Stimulated activated naive B cell treated with anti-CD40 and anti-IgM and Interleukin-4, amounts not matched to agents 10 μg/mL and 1 μg/mL and 100 μg/mL, for 72 hours (primary cell): ENCODE measurements around the gene CPLX3.

Experiments used
- ATAC-seq, 2 donors: fragments of 150-1000 bp; cut with Tn5 transposase; replicated peaks; 2 replicates each; pipeline ENCODE4 v1.10.0; 2021; ENCODE audit warnings: moderate library complexity in 1 of 2
- DNase-seq: peaks from one replicate; pipeline ENCODE4 v3.0.0; 2021
- H3K27ac Mint-ChIP-seq: one replicate; pipeline ENCODE4 v1.8.0; 2022; ENCODE audit warnings: mild to moderate bottlenecking, mixed read lengths
- H3K27me3 Mint-ChIP-seq, 2 donors: one replicate each; pipeline ENCODE4 v1.8.0; 2022; ENCODE audit warnings: mixed read lengths in 2 of 2
- H3K36me3 Mint-ChIP-seq, 2 donors: one replicate each; pipeline ENCODE4 v1.8.0; 2022; ENCODE audit warnings: mixed read lengths in 2 of 2, mild to moderate bottlenecking in 1 of 2
- H3K4me1 Mint-ChIP-seq, 2 donors: one replicate each; pipeline ENCODE4 v1.8.0; 2022; ENCODE audit warnings: mixed read lengths in 2 of 2, mild to moderate bottlenecking in 1 of 2
- H3K4me3 Mint-ChIP-seq, 2 donors: one replicate each; pipeline ENCODE4 v1.8.0; 2022; ENCODE audit warnings: mild to moderate bottlenecking in 2 of 2, mixed read lengths in 2 of 2, moderate library complexity in 1 of 2
- H3K9me3 Mint-ChIP-seq, 2 donors: one replicate each; pipeline ENCODE4 v1.8.0; 2022; ENCODE audit warnings: mixed read lengths in 2 of 2, mild to moderate bottlenecking in 1 of 2

CPLX3 gene

GRCh38 chr15:74867466-74868038 is 41.1 kb downstream of the CPLX3 start:
- Mint-ChIP-seq H3K4me3 (peak overlapping the region; percentile 32 to 53), H3K36me3 (peaks cover 49 to 67% of the 10 kb centered on the region in 2 donors)

GRCh38 chr15:74868059-74868458 is 41.6 kb downstream of the CPLX3 start:
- Mint-ChIP-seq H3K27me3 (no peaks in the 10 kb centered on the region), H3K27ac (peak overlapping the region; percentile 65), H3K36me3 (peaks cover 53 to 72% of the 10 kb centered on the region in 2 donors), H3K4me1 (peaks cover 52 to 90% of the 10 kb centered on the region in 2 donors), H3K4me3 (peak overlapping the region; percentile 14 to 53), H3K9me3 (no peaks in the 10 kb centered on the region)
- ATAC-seq (no peak), DNase-seq (no peak)

More at GRCh38 chr15:74867466-74868038, 41.1 kb downstream of the CPLX3 start:
- no peaks in the 10 kb centered on the region for H3K9me3 Mint-ChIP-seq
- ATAC-seq (no peak), DNase-seq (no peak)
- no peaks in the 10 kb centered on the region for H3K27me3 Mint-ChIP-seq
- peak overlapping the region; percentile 65 for H3K27ac Mint-ChIP-seq
- peaks cover 48 to 86% of the 10 kb centered on the region in 2 donors for H3K4me1 Mint-ChIP-seq

DNA sequence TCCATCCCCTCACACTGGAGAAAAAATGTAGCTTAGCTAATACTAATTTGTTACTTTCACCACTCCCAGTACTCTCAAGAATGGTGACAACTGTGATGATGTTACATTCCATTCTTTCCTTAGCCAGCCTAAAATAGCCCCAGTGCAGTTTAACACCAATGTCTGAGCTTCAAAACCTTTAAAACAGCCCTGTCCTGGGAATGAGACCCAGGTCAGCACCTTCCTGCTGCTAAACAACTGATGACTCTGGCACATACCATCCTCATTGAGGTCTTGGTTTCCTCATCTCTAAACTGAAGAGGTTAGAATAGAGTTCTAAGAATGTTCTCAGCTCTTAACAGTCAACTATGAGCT is 42.9 kb downstream of the CPLX3 start:
- DNase-seq (no peak), ATAC-seq (no peak)
- no peaks in the 10 kb centered on the region for H3K9me3 Mint-ChIP-seq
- peaks cover 50 to 64% of the 10 kb centered on the region in 2 donors for H3K36me3 Mint-ChIP-seq
- no peak overlapping the region for H3K27ac Mint-ChIP-seq
- H3K4me1 Mint-ChIP-seq, result peaks cover 50 to 85% of the 10 kb centered on the region in 2 donors
- H3K4me3 Mint-ChIP-seq, result peak overlapping the region in 1 of 2 donors; percentile 86
- H3K27me3 Mint-ChIP-seq, result no peaks in the 10 kb centered on the region

DNA sequence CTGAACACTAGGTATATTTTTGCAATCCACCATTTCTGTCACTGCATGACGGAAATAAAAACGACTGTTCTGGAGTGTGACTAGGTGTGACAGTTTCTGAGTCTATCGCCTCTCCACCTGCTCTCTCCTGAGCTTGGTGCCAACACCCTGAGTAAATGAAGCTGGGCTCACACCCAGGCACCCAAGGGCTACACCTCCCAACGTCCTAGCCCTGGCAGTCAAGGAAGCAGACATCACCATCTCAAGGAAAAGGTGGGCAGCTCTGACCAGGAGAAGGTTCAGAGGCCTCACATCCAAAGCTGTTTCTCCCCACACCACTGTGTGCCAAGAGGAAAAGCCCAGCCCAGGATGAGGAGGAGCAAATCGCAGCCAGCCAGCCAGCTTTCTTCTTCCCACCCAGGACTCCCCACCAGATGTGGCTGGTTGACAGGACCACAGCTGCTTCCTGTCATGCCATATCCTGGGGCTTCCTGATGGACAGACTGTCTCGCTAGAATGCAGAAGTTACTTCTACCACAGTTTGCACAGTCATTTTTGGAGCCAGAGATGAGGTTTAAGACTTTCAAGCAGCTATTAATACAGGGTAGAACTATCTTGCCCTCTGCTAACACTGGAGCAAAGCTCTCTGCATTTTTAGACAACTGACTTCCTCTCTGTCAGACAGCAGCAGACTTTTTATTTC is 43.4 kb downstream of the CPLX3 start:
- peaks cover 47 to 61% of the 10 kb centered on the region in 2 donors for H3K36me3 Mint-ChIP-seq

DNA sequence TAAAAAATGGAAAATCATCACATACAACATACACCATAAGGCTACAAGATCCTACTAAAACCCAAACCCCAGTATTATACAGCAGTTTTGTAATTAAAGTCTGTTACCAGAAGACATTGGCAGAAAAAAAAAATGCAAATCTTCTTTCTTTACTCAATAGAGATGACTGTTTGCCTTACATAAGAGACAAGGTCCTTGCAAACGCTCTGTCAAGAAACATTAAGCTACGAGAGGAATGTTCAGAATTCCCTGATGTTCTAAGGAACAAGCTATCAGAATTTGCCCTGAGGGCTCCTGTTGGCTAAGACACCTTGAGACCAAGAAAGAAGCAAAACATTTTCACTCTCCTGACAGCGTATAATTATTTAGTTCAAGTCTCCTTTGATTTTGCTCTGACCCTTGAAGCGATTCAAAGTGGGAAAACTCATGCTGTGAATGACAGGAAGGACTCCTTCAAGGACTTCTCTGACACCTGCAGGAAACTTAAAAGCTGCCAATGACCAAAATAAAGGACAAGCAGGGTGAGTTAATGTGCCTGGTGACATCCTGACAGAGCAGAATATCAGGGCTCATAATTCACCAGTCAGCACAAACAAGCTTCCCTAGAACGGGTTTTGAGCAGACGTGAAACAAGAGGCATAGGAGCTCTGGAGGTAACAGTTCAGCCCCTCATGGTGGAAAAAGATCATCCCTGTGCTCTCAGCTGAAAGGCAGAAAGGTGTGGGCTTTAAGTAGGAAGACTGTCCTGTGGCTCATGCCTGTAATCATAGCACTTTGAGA is 44.2 kb downstream of the CPLX3 start:
- Mint-ChIP-seq H3K36me3 (peaks cover 44 to 55% of the 10 kb centered on the region in 2 donors), H3K9me3 (peaks cover 0 to 4% of the 10 kb centered on the region in 2 donors), H3K27me3 (no peaks in the 10 kb centered on the region), H3K4me3 (peak overlapping the region; percentile 86 to 91), H3K27ac (peak overlapping the region; percentile 96), H3K4me1 (peaks cover 47 to 76% of the 10 kb centered on the region in 2 donors)
- DNase-seq (no peak), ATAC-seq (peak in 1 of 2 donors; percentile 1)

More for the DNA sequence above, 43.4 kb downstream of the CPLX3 start:
- ATAC-seq (peak; percentile 83 to 84), DNase-seq (peak; percentile 72)
- peak overlapping the region; percentile 96 for H3K27ac Mint-ChIP-seq
- H3K4me1 Mint-ChIP-seq, result peaks cover 48 to 81% of the 10 kb centered on the region in 2 donors
- no peaks in the 10 kb centered on the region for H3K9me3 Mint-ChIP-seq
- peak overlapping the region; percentile 86 to 91 for H3K4me3 Mint-ChIP-seq
- no peaks in the 10 kb centered on the region for H3K27me3 Mint-ChIP-seq

DNA sequence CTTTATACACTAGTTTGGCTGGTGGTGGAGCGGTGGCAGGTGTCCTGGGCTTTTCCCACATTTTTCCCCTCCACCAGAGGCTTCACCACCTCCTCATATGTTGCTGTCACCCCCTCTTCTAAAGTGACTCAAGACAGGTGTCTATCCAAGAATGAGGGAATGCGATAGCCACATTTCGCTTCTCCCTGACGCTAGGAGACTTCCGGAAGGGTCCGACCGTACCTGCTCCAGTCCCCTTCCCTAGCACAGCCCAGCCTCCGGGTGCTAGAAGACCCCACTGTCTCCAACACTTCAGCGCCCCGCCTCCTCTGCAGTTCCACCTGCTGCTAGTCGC is 46.2 kb downstream of the CPLX3 start:
- Mint-ChIP-seq H3K4me3 (peak overlapping the region; percentile 91 to 98), H3K36me3 (peaks cover 33 to 39% of the 10 kb centered on the region in 2 donors), H3K9me3 (peaks cover 0 to 4% of the 10 kb centered on the region in 2 donors), H3K27ac (peak overlapping the region; percentile 98), H3K4me1 (peaks cover 32 to 55% of the 10 kb centered on the region in 2 donors), H3K27me3 (no peaks in the 10 kb centered on the region)
- no peak for ATAC-seq
- DNase-seq, result no peak

DNA sequence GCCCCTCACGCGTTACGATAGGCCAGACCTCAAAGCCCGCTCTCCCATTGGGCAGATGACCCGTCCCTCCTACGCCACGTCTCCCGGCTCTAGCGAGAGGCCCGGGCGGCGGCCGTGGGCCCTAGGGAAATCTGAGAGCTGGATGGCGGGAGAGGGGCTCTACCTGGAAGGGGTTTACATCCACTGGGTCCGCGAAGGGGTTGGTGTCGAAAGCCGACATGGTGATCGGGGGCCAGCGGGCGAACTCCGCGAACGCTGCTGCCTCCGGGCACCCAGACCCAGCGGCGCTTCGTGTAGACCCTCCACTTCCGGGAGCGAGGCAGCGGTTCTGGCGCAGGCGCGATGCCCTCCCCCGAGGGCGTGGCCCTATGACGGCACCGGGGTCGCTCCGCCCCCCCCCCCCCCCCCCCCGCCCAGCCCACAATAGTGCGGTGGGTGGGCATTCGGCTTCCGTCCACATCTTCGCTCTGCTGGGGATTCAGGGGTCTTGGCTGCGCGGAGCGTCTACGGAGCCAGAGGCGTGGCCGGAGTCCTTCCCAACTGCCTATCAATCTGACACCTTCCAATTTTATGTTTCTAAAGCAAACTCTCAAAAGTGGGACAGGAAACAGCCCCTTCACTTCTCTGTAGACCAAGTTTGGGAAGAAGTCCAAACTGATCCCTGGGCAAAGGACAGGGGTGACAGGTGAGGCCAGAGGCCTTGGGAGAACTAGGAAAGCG is 46.8 kb downstream of the CPLX3 start, which contains the start of gene SCAMP2:
TSS of gene SCAMP2 (minus strand) at position 330 of the 720 bp plus-strand sequence. CDS start at position 220, 110 bp downstream.
- peak; percentile 82 to 87 for ATAC-seq
- peaks cover 27 to 50% of the 10 kb centered on the region in 2 donors for H3K4me1 Mint-ChIP-seq

DNA sequence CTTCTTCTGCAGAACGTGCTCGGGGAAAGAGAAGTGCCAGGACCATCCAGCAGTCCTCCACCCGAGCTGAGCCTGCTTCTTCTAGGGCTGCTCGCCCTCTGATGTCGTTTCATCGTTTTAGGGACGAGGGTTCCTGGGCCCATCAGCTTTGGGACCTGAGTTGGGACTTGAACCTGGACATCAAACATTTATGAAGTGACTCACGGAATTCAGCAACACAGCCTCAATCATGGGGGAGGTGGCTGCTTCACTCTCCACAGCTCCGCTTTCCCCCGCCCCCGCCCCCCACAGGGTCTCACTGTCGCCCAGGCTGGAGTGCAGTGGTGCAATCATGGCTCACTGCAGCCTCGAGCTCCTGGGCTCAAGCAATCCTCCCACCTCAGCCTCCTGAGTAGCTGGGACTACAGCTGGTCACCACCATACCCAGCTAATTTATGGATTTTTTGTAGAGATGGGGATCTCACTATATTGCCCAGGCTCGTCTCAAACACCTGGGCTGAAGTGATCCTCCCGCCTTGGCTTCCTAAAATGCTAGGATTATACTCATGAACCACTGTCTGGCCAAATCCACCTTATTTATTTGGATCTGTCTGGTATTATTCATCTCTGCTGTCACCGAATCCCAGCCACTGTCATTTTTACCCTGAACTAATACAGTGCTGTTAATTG is 47.5 kb downstream of the CPLX3 start:
- peak overlapping the region; percentile 98 for H3K27ac Mint-ChIP-seq
- H3K4me3 Mint-ChIP-seq, result peak overlapping the region; percentile 91 to 98
- H3K36me3 Mint-ChIP-seq, result peaks cover 24 to 27% of the 10 kb centered on the region in 2 donors
- no peaks in the 10 kb centered on the region for H3K27me3 Mint-ChIP-seq
- H3K9me3 Mint-ChIP-seq, result peaks cover 0 to 4% of the 10 kb centered on the region in 2 donors
- no peak for DNase-seq
- peaks cover 24 to 43% of the 10 kb centered on the region in 2 donors for H3K4me1 Mint-ChIP-seq
- no peak for ATAC-seq

More for the DNA sequence above, 46.8 kb downstream of the CPLX3 start, which contains the start of gene SCAMP2:
- Mint-ChIP-seq H3K9me3 (peaks cover 0 to 4% of the 10 kb centered on the region in 2 donors), H3K27me3 (no peaks in the 10 kb centered on the region), H3K36me3 (peaks cover 28 to 34% of the 10 kb centered on the region in 2 donors), H3K27ac (peak within 1 kb of the TSS; percentile 98), H3K4me3 (peak within 1 kb of the TSS; percentile 91 to 98)
- peak; percentile 92 for DNase-seq

DNA sequence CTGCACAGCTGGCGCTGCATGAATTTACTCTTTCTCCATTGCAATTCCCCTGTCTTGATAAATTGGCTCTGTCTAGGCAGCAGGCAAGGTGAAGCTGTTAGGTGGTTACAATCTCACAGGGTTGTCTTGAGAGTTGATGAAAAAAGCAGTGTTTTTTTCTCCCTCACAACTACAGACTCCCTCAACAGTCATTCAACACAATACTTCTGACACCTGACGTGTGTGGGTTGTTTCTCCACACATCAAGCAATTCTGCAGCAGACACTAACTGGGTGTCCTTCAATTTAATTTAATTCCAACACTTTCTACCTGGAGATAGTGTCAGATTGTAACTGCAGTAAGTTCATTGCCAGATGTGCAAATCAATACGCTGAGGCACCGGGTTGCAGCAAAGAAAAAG is 51.8 kb downstream of the CPLX3 start:
- Mint-ChIP-seq H3K36me3 (peaks cover 0 to 3% of the 10 kb centered on the region in 2 donors), H3K27me3 (peaks cover 0 to 5% of the 10 kb centered on the region in 2 donors), H3K4me1 (peaks cover 5 to 6% of the 10 kb centered on the region in 2 donors), H3K9me3 (peaks cover 4% of the 10 kb centered on the region in 2 donors), H3K4me3 (no peak overlapping the region), H3K27ac (no peak overlapping the region)
- ATAC-seq (no peak), DNase-seq (no peak)
